Measurements from ENCODE around the gene CYB5RL. TPM values are rescaled to one million over a fixed set of nuclear protein-coding genes. Genes with fewer than 3 reads are reported as not detected.

CYB5RL gene
- total RNA-seq, 2 donors from 2014 or later: 3.6 to 12.1 TPM

DNA sequence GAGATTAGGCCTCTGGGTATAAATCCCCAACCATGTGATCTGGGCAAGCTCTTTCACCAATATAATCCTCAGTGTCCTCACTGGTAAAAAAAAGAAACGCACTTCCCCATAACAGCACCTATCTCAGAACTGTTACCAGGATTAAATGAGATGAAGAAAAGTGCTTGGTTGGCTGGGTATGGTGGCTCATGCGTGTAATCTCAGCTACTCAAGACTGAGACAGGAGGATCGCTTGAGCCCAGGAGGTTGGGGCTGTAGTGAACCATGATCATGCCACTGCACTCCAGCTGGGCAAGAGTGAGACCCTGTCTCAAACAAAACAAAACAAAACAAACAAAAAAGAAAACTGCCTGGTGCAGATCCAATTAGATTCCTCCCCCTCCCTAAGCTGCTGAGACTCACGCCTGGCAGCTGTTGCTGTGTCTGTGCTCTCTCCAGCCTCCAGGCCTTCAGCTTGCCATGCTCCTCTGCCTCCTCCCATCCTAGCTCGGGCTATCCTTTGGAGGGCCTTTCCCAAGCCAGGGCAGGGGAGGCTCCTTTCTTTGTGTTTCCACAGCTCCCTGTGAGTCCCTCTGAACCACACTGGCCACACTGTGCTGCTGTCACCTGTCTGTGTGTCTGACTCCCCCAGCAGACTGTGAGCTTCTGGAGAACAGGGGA is 19.0 kb downstream of the CYB5RL start:
- Histone ChIP-seq H3K4me3 (no peak overlapping the region), H3K9me3 (no peaks in the 10 kb centered on the region), H3K27ac (no peak overlapping the region), H3K27me3 (no peaks in the 10 kb centered on the region), H3K9ac (ENCODE audit: low read depth in 2 of 2, low read length in 2 of 2) (no peak overlapping the region), H3K36me3 (no peaks in the 10 kb centered on the region), H3K4me1 (no peaks in the 10 kb centered on the region)
- intact Hi-C loops (cut with DNase I): loop anchor here (10.0 kb wide), 1 partner anchor 314 kb away; no protein-coding TSS in a partner anchor
- no peak for DNase-seq
- no peak for TF ChIP-seq CTCF (IDR thresholded peaks at IDR 0.05)

GRCh38 chr1:54178296-54179070 is 21.3 kb downstream of the CYB5RL start:
- Histone ChIP-seq H3K9ac (ENCODE audit: low read depth in 2 of 2, low read length in 2 of 2) (no peak overlapping the region), H3K4me1 (no peaks in the 10 kb centered on the region), H3K27ac (no peak overlapping the region), H3K27me3 (no peaks in the 10 kb centered on the region), H3K9me3 (no peaks in the 10 kb centered on the region), H3K4me3 (no peak overlapping the region), H3K36me3 (no peaks in the 10 kb centered on the region)
- DNase-seq: no peak
- TF ChIP-seq CTCF (IDR thresholded peaks at IDR 0.05): no peak
- intact Hi-C loops (cut with DNase I): no loop called here

GRCh38 chr1:54177726-54178125 is 22.1 kb downstream of the CYB5RL start:
- H3K36me3 ChIP-seq: no peaks in the 10 kb centered on the region
- TF ChIP-seq CTCF (IDR thresholded peaks at IDR 0.05): no peak
- intact Hi-C loops (cut with DNase I): no loop called here

DNA sequence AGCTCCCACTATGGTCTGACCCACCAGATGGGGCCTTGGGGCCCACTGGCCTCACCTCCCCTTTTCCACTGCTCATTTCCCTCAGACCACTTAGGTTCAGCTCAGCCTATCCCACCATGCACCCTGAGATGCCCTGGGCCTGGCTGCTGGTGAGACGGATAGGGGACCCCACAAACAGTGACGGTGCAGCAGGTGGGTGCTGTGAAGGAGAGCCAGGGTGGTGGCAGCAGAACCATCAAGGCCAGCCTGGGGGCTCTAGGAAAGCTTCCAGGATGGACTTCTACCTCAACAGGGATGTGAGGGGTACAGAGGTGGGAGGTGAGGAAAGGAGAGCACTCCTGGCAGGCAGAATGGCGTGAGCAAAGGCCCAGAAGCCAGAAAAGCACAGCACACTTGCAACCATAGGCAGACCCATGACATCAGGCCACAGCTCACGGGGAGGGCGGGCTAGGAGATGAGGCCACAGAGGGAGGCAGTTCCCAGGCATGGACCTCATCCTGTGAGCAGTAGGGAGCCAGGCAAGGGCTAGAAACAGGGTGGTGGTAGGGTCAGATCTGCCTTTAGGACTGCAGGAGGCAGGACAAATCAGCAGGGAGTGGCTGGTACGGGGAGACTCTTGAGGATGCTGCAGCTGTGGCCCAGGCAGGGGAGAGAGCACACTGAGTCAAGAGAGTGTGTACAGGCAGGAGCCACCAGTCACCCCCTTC is 23.1 kb downstream of the CYB5RL start:
- H3K4me3 ChIP-seq: no peak overlapping the region
- H3K9ac ChIP-seq (ENCODE audit: low read depth in 2 of 2, low read length in 2 of 2): no peak overlapping the region
- no peaks in the 10 kb centered on the region for H3K9me3 ChIP-seq
- H3K4me1 ChIP-seq: no peaks in the 10 kb centered on the region
- H3K27ac ChIP-seq: no peak overlapping the region
- TF ChIP-seq CTCF (IDR thresholded peaks at IDR 0.05): no peak
- DNase-seq: no peak
- H3K36me3 ChIP-seq: no peaks in the 10 kb centered on the region
- H3K27me3 ChIP-seq: no peaks in the 10 kb centered on the region
- intact Hi-C loops (cut with DNase I): no loop called here

More at GRCh38 chr1:54177726-54178125, 22.1 kb downstream of the CYB5RL start:
- no peak for DNase-seq
- Histone ChIP-seq H3K27me3 (no peaks in the 10 kb centered on the region), H3K9ac (ENCODE audit: low read depth in 2 of 2, low read length in 2 of 2) (no peak overlapping the region), H3K9me3 (no peaks in the 10 kb centered on the region), H3K27ac (no peak overlapping the region), H3K4me1 (no peaks in the 10 kb centered on the region), H3K4me3 (no peak overlapping the region)

GRCh38 chr1:54174106-54174505 is 25.7 kb downstream of the CYB5RL start:
- no peaks in the 10 kb centered on the region for H3K36me3 ChIP-seq
- TF ChIP-seq CTCF (IDR thresholded peaks at IDR 0.05): no peak
- no peaks in the 10 kb centered on the region for H3K9me3 ChIP-seq
- no peak overlapping the region for H3K9ac ChIP-seq (ENCODE audit: low read depth in 2 of 2, low read length in 2 of 2)
- H3K4me3 ChIP-seq: no peak overlapping the region
- H3K4me1 ChIP-seq: no peaks in the 10 kb centered on the region
- intact Hi-C loops (cut with DNase I): no loop called here
- DNase-seq: no peak
- H3K27me3 ChIP-seq: no peaks in the 10 kb centered on the region
- no peak overlapping the region for H3K27ac ChIP-seq

Data from colonic mucosa (tissue), 4 donors.